BJ (cell line): ENCODE measurements around the gene APH1A. TPM values are rescaled to one million over a fixed set of nuclear protein-coding genes. Genes with fewer than 3 reads are reported as not detected.

Experiments used
- CTCF ChIA-PET: fragments of 350-600 bp; formaldehyde crosslinking; extraction: SDS; loops from one replicate; lab custom pipeline; 2021; ENCODE audit warnings: antibody characterized with exemption, inconsistent platforms; lab: Yijun Ruan, JAX
- POLR2A ChIA-PET: fragments of 300-600 bp; sonication (Branson Sonifier 250); formaldehyde crosslinking; extraction: SDS; loops from one replicate; lab custom pipeline; 2021; ENCODE audit warnings: antibody characterized with exemption; lab: Charles Lee
- DNase-seq: peaks from one replicate; pipeline ENCODE4 v3.0.0-alpha.2; 2011; ENCODE audit warnings: low read depth
- H3K27me3 ChIP-seq: 2 replicates; pipeline ENCODE4 v1.6.0; 2011; ENCODE audit warnings: low read length; ENCODE audit not compliant: control insufficient read depth, insufficient read depth
- H3K36me3 ChIP-seq: 2 replicates; pipeline ENCODE4 v1.5.1; 2011; ENCODE audit warnings: low read length; ENCODE audit not compliant: control insufficient read depth, insufficient read depth
- H3K4me3 ChIP-seq: 2 replicates; pipeline ENCODE4 v1.5.1; 2011; ENCODE audit warnings: low read depth, mild to moderate bottlenecking, control low read depth, low read length
- CTCF ChIP-seq: IDR thresholded peaks from 2 replicates; pipeline ENCODE4 v1.5.1; 2011; ENCODE audit warnings: low read depth, mild to moderate bottlenecking, control low read depth, inconsistent platforms, low read length, moderate library complexity; ENCODE audit not compliant: insufficient read depth
- polyA plus RNA-seq: library from polyadenylated mRNA; depleted of rRNA; stranded (reverse); fragments of >200 nt; gene quantifications from 2 replicates; pipeline ENCODE4 v1.2.3, GENCODE V29; 2011

Gene APH1A
- polyA plus RNA-seq, 1 experiment = 172 TPM

GRCh38 chr1:150288382-150288781, 19.6 kb upstream of the APH1A start:
- Histone ChIP-seq H3K4me3 (no peak overlapping the region), H3K36me3 (peaks cover 3% of the 10 kb centered on the region), H3K27me3 (no peaks in the 10 kb centered on the region)
- CTCF ChIA-PET = interaction anchor here (0.9 to 12.3 kb wide), 2 partner anchors 15 to 32 kb away, joined by 4 to 208 read pairs; partner anchors contain the start of gene CA14
- TF ChIP-seq CTCF = no peak
- DNase-seq = no peak
- POLR2A ChIA-PET = no interaction called here

DNA sequence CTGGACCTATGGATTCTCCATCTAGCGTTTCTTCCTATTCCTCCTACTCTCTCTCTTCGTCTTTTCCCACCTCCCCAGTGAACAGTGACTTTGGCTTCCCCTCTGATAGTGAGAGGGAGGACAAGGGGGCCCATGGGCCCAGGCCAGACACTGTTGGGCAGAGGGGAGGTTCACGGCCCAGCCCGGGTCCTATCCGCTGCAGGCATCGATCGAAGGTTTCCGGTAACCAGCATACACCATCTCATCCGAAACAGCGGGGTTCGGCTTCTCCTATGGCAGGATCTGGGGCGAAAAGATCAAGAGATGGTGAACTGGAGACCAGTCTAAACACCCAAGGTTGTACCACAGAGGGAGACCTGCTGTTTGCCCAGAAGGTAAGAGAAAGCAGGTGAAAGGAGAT, 14.4 kb upstream of the APH1A start:
- POLR2A ChIA-PET = no interaction called here
- CTCF ChIA-PET = interaction anchor here (1.3 to 12.3 kb wide), 2 partner anchors 10 to 27 kb away, joined by 3 to 208 read pairs; partner anchors contain the start of genes C1orf54 and CA14
- H3K27me3 ChIP-seq = no peaks in the 10 kb centered on the region
- H3K36me3 ChIP-seq = peaks cover 3% of the 10 kb centered on the region
- H3K4me3 ChIP-seq = peak overlapping the region; percentile 67
- DNase-seq = no peak
- TF ChIP-seq CTCF = no peak

DNA sequence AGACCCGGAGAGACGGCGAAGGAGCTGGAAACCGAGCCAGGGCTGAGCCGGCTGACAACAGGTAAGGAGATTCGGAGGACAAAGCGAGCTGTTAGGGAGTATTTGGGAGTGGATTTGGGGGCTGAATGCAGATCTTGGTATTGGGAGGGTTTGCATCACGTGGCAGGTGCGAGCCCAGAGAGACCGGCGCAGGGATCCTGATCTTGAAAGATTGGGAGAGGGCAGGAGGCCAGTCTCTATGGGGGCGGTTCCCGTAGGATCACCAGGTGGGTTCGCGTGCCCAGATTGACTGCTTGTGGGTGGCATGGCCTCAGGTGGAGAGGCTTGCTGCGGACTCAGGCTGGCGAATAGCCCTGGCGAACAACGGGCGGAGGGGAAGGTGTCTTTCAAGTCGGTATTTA, 13.7 kb upstream of the APH1A start:
- H3K36me3 ChIP-seq = peaks cover 3% of the 10 kb centered on the region
- H3K27me3 ChIP-seq = no peaks in the 10 kb centered on the region
- no peak for DNase-seq
- peak overlapping the region; percentile 67 for H3K4me3 ChIP-seq
- CTCF ChIA-PET = interaction anchor here (0.6 to 12.3 kb wide), 3 partner anchors 10 to 43 kb away, joined by 3 to 208 read pairs (median 5); partner anchors contain the start of genes C1orf54 and CA14
- POLR2A ChIA-PET = no interaction called here
- TF ChIP-seq CTCF = no peak

DNA sequence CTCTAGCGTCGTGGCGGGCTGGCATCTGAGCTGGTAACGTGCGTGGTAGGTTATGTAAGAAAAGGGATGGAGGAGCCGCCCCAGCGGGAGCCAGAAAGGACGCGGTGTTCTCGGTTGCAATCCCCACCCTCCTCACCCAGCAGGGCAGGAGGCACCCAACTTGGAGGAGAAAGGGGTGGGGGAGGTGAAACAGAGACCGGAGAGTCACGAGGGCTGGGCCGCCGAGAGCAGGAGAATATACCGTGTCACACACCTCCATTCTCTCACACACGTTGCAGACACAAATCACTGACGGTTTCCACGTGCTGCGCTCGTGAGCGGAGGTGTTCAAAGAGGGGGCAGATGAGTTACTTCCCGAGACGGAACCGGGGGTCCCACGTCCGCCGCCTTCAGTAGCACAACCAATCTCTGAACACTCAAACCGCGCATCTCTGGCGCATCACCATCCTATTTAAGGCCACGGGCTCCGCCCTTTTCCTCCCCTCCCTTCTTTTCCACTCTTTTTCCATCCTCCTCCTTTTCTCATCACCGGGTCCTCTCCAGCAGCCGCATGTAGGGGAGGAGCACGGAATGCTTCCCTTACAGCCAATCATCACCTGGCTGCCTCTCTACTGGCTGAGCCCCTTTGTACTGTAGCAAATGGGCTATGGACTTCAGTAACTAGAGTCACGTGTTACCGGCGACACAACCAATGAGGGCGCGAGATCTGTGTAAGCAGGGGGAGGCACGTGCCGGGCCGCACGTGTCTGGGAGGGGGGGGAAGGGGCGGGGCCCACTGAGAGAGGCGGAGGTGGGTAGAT, 13.1 kb upstream of the APH1A start, which contains the start of gene CIART:
CIART (plus strand) TSS at position 797 of the 800 bp plus-strand sequence. CDS start 714 bp downstream, outside the sequence.
- Histone ChIP-seq H3K27me3 (no peaks in the 10 kb centered on the region), H3K36me3 (peaks cover 3% of the 10 kb centered on the region), H3K4me3 (peak within 1 kb of the TSS; percentile 67)
- no peak for TF ChIP-seq CTCF
- POLR2A ChIA-PET = interaction anchor here (0.9 kb wide), 1 partner anchor 9 kb away, joined by 3 read pairs; no protein-coding TSS in a partner anchor
- CTCF ChIA-PET = interaction anchor here (0.6 to 12.3 kb wide), 8 partner anchors 9 to 44 kb away, joined by 3 to 208 read pairs (median 5); partner anchors contain the start of genes APH1A, C1orf54 and CA14
- DNase-seq = peak; percentile 98

GRCh38 chr1:150281221-150281757, 12.5 kb upstream of the APH1A start:
- ChIA-PET CTCF (interaction anchor here (0.7 to 12.3 kb wide), 7 partner anchors 9 to 41 kb away, joined by 3 to 208 read pairs (median 5); partner anchors contain the start of genes APH1A, C1orf54 and CA14), POLR2A (interaction anchor here (0.9 kb wide), 1 partner anchor 8 kb away, joined by 3 read pairs; no protein-coding TSS in a partner anchor)
- TF ChIP-seq CTCF = peak; percentile 79
- H3K36me3 ChIP-seq = no peaks in the 10 kb centered on the region; the same call in 1 of the 2 replicates
- H3K27me3 ChIP-seq = no peaks in the 10 kb centered on the region
- H3K4me3 ChIP-seq = peak overlapping the region; percentile 67
- DNase-seq = no peak
